SU-DHL-6 (cell line): ENCODE measurements around the gene PLA2G5.

Experiments used
- CTCF ChIP-seq: fragments of 200-600 bp; sonication (generic); IDR thresholded peaks from one replicate; pipeline ENCODE4 v1.5.1; 2017; ENCODE audit warnings: antibody characterized with exemption, mild to moderate bottlenecking, low read length, moderate library complexity; ENCODE audit not compliant: insufficient read depth, poor library complexity, severe bottlenecking
- EZH2phosphoT487 ChIP-seq: fragments of 200-600 bp; sonication (generic), shearing (Covaris generic); conservative IDR thresholded peaks from 2 replicates; pipeline ENCODE4 v1.6.1; 2018; ENCODE audit warnings: mild to moderate bottlenecking, antibody characterized with exemption, low read length, moderate library complexity, mixed read lengths

GRCh38 chr1:20083178-20083944 lies 13.4 kb downstream of the PLA2G5 start:
- TF ChIP-seq CTCF (no peak), EZH2phosphoT487 (no peak)
